NT2/D1 (cell line): ENCODE data around the gene KCNS1.

Source experiments
- YY1 ChIP-seq: IDR thresholded peaks from 2 replicates; pipeline ENCODE4 v1.6.1; 2011; ENCODE audit not compliant: insufficient read length, insufficient read depth
- ZNF274 ChIP-seq: IDR thresholded peaks from 2 replicates; pipeline ENCODE4 v1.6.1; 2011; ENCODE audit warnings: mild to moderate bottlenecking, low read depth, low read length

- TF ChIP-seq YY1 (no peak), ZNF274 (no peak)
These were observed 18.8 kb upstream of the KCNS1 start for GRCh38 chr20:45119556-45120266.
